Activated CD8-positive, alpha-beta T cell treated with anti-CD3 and anti-CD28 coated beads for 36 hours (primary cell): ENCODE data around the gene IQCE. TPM values are rescaled to one million over a fixed set of nuclear protein-coding genes. Genes with fewer than 3 reads are reported as not detected.
"Not testable (repeated sequence)": the region's sequence is repeated elsewhere in the genome, so short reads cannot be mapped to it uniquely, and the experiment has no call there.

Experiments used
- ATAC-seq: fragments of 200-7000 bp; cut with Tn5 transposase; one replicate; pipeline ENCODE4 v1.10.0; 2021; ENCODE audit warnings: mild to moderate bottlenecking, moderate library complexity
- CTCF ChIA-PET: fragments of 350-600 bp; sonication (Branson Sonifier 250); formaldehyde crosslinking; loops from one replicate; lab custom pipeline; 2021; ENCODE audit warnings: antibody characterized with exemption; lab: Charles Lee
- POLR2A ChIA-PET: fragments of 350-600 bp; sonication (Branson Sonifier 250); formaldehyde crosslinking; loops from one replicate; lab custom pipeline; 2021; ENCODE audit warnings: antibody characterized with exemption; lab: Charles Lee
- DNase-seq: peaks from one replicate; pipeline ENCODE4 v3.0.0-alpha.2; 2020
- H3K27ac Mint-ChIP-seq: one replicate; pipeline ENCODE4 v1.8.0; 2021; ENCODE audit warnings: mild to moderate bottlenecking, mixed read lengths
- H3K27me3 Mint-ChIP-seq: one replicate; pipeline ENCODE4 v1.8.0; 2021; ENCODE audit warnings: mixed read lengths
- H3K36me3 Mint-ChIP-seq: one replicate; pipeline ENCODE4 v1.8.0; 2021; ENCODE audit warnings: low read depth, mixed read lengths
- H3K4me1 Mint-ChIP-seq: one replicate; pipeline ENCODE4 v1.8.0; 2021; ENCODE audit warnings: low read depth, mixed read lengths
- H3K4me3 Mint-ChIP-seq: one replicate; pipeline ENCODE4 v1.8.0; 2021; ENCODE audit warnings: mild to moderate bottlenecking, moderate library complexity, mixed read lengths
- H3K9me3 Mint-ChIP-seq: one replicate; pipeline ENCODE4 v1.8.0; 2021; ENCODE audit warnings: mixed read lengths
- CTCF ChIP-seq: fragments of 200-600 bp; IDR thresholded peaks from one replicate; pipeline ENCODE4 v1.8.0; 2022; ENCODE audit warnings: antibody characterized with exemption, mild to moderate bottlenecking
- intact Hi-C: fragments of 100-400 bp; cut with micrococcal nuclease; formaldehyde crosslinking; loops from one replicate; pipeline ENCODE4 v1.10.0; 2022
- total RNA-seq, 2 experiments: library from RNA; stranded (reverse); gene quantifications; one replicate each; pipeline ENCODE4 v1.2.3, GENCODE V29; 2021

The IQCE gene
- total RNA-seq, 2 experiments from 2014 or later = 4.0 to 4.3 TPM

GRCh38 chr7:2528481-2529095 is 30.2 kb upstream of the IQCE start:
- no peak for DNase-seq
- no peak overlapping the region for H3K4me3 Mint-ChIP-seq
- no peaks in the 10 kb centered on the region for H3K27me3 Mint-ChIP-seq
- POLR2A ChIA-PET = interaction anchor here (0.9 to 3.7 kb wide), 5 partner anchors 10 to 30 kb away, joined by 3 to 21 read pairs (median 6); partner anchors contain the start of gene IQCE
- CTCF ChIA-PET = interaction anchor here (0.8 to 1.4 kb wide), 4 partner anchors 19 to 182 kb away, joined by 3 read pairs; no protein-coding TSS in a partner anchor
- intact Hi-C loops = loop anchor here (10.0 kb wide), 2 partner anchors 74 to 124 kb away; partner anchors contain the start of gene CHST12
- H3K36me3 Mint-ChIP-seq = peaks cover 19% of the 10 kb centered on the region
- H3K27ac Mint-ChIP-seq = peak overlapping the region; percentile 92
- H3K9me3 Mint-ChIP-seq = no peaks in the 10 kb centered on the region
- peaks cover 57% of the 10 kb centered on the region for H3K4me1 Mint-ChIP-seq
- ATAC-seq = no peak
- TF ChIP-seq CTCF = no peak

DNA sequence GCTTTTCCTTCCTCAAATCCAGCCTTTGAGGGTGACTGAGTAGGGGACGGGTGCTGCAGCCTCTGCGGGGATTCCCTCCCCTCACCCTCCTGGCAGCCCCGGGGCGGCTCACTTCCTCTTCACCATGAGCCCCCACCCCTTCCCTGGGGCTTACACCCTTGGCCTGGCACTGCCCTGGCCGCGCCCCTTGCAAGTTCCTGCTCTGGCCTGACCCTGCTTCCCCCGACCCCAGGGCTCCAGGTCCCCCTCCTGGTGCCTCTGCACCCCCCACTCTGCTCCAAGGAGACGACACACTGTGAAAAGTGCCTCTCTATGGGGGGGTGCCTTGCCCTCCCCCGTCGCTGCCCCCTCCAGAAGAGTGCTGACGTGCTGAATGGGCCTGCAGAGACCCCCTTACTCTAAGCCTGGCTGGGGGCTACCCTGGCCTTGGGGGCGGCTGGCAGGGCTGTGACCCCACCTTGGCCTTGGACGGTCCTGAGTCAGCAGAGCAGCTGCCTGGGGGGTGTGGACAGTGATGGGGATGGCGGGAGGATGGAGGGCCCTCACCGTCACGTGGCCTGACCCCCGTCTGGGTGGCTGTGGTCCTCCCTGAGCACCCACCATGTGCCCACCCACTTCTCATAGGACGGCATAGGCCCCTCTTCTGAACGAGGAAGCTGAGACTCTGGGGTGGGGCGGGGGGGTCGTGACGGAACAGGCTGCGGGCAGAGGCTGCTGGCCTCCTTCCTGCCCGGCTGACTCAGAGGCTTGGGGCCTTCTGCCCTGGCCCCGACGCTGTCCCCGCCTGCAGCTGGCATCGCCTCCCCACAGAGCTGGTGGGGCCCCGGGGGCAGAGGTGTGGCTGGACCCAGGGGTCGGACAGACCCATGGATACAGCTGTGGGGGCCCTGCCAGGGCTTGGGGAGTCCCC is 29.4 kb upstream of the IQCE start:
- ATAC-seq (peak; percentile 58), DNase-seq (peak; percentile 81)
- no peak for TF ChIP-seq CTCF
- peaks cover 19% of the 10 kb centered on the region for H3K36me3 Mint-ChIP-seq
- ChIA-PET POLR2A (interaction anchor here (1.0 to 3.7 kb wide), 8 partner anchors 9 to 51 kb away, joined by 3 to 21 read pairs (median 6); partner anchors contain the start of genes IQCE and LFNG), CTCF (interaction anchor here (0.8 to 1.8 kb wide), 4 partner anchors 25 to 181 kb away, joined by 3 to 5 read pairs (median 3); no protein-coding TSS in a partner anchor)
- intact Hi-C loops = loop anchor here (1.0 to 10.0 kb wide), 3 partner anchors 7 to 125 kb away; partner anchors contain the start of gene CHST12
- H3K27ac Mint-ChIP-seq = peak overlapping the region; percentile 92
- no peaks in the 10 kb centered on the region for H3K27me3 Mint-ChIP-seq
- H3K4me1 Mint-ChIP-seq = peaks cover 57% of the 10 kb centered on the region
- peak overlapping the region; percentile 69 for H3K4me3 Mint-ChIP-seq
- H3K9me3 Mint-ChIP-seq = no peaks in the 10 kb centered on the region

DNA sequence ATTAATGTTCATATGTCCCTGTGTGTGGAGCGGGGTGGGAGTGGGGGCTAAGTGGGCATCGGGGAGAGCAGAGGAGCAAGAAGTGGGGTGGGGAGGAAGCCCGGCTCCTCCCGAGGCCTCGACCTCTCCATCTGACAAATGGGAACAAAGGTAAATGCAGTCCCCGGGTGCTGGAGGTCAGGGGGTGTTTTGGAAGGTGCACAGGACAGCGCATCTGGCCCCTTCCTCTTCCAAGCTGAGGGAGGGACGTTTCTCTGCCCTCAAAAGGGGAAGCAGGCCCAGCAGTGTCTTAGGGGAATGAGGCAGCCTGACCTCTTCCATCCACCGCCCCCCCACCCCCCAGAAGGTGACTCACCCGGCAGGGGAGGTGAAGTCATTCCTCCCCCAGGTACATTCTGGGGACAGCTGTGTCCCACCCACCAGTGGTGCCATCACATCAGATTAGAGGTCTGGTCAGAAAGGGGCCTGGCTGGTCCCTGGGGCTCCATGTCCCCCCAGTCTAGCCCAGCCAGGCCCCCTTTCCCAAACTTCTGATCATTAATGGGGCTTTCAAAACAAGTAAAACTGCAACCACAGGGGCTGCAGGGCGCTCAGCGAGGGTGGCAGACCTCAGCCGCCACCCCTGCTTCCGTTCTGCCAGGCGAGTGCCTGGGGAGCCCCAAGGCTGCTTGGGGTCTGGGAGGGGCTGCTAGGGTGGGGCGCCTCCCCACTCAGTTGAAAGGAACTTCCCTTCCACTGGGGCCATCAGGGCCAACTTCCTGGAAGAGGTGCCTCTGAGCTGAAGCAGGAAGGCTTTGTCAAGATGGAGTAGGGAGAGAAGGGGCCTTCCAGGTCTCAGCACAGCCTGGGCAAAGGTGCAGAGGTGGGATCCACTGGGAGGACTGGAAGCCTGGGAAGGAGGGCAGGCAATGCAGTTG is 28.4 kb upstream of the IQCE start:
- ChIA-PET CTCF (interaction anchor here (1.8 kb wide), 1 partner anchor 179 kb away, joined by 5 read pairs; no protein-coding TSS in a partner anchor), POLR2A (interaction anchor here (0.6 to 2.2 kb wide), 10 partner anchors 8 to 239 kb away, joined by 3 to 12 read pairs (median 5); partner anchors contain the start of gene LFNG)
- peak overlapping the region; percentile 92 for H3K27ac Mint-ChIP-seq
- ATAC-seq = peak; percentile 70
- peak overlapping the region; percentile 69 for H3K4me3 Mint-ChIP-seq
- peaks cover 19% of the 10 kb centered on the region for H3K36me3 Mint-ChIP-seq
- TF ChIP-seq CTCF = no peak
- peak; percentile 91 for DNase-seq
- H3K27me3 Mint-ChIP-seq = no peaks in the 10 kb centered on the region
- intact Hi-C loops = loop anchor here (1.0 kb wide), 1 partner anchor 8 kb away; no protein-coding TSS in a partner anchor
- H3K4me1 Mint-ChIP-seq = peaks cover 57% of the 10 kb centered on the region
- H3K9me3 Mint-ChIP-seq = no peaks in the 10 kb centered on the region

DNA sequence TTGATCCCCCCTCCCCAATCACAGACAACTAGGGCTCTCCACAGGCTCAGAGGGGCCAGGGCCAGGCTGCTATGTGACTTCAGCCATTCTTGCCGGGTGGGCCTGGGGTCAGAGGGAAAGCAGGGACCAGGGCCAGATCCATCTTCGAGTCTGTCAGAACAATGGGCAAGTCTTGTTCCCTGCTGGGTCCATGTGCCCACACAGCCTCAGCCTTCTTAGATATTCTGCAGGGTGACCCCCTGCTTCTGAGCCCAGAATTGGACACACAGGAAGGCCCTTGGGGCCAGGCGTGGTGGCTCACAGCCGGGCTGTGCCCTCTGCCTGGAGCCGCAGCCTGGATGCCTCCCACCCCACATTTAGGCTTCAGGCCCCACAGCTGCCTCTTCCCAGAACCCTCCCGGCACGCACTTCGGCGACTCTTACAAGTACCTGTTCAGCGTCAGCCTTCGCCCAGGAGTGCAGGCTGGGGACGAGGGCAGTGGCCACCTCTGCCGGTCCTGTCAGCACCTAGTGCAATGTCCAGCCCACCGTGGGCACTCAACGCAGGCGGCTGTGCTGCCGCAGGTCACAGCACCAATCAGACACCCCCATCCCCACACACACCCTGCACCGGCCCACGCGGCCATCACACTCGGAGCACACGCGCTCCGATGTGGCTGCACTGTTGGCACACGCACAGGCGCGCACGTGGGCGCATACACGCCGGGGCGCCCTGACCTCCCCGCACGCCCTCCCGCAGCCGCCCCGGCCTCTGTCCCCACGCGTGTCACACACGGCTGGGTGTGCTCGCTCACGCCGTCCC is 27.6 kb upstream of the IQCE start:
- intact Hi-C loops = loop anchor here (1.0 kb wide), 1 partner anchor 9 kb away; no protein-coding TSS in a partner anchor
- not testable (repeated sequence) for H3K27me3 Mint-ChIP-seq, H3K9me3 Mint-ChIP-seq, ATAC-seq, DNase-seq
- ChIA-PET POLR2A (interaction anchor here (0.6 to 1.9 kb wide), 7 partner anchors 9 to 238 kb away, joined by 3 to 12 read pairs (median 4); partner anchors contain the start of gene LFNG), CTCF (interaction anchor here (1.8 kb wide), 1 partner anchor 178 kb away, joined by 5 read pairs; no protein-coding TSS in a partner anchor)
- H3K36me3 Mint-ChIP-seq = peaks cover 13% of the 10 kb centered on the region
- H3K4me1 Mint-ChIP-seq = peaks cover 51% of the 10 kb centered on the region
- peak overlapping the region; percentile 92 for H3K27ac Mint-ChIP-seq
- peak overlapping the region; percentile 69 for H3K4me3 Mint-ChIP-seq

GRCh38 chr7:2531796-2532110 is 27.0 kb upstream of the IQCE start:
- H3K9me3 Mint-ChIP-seq, intact Hi-C loops, H3K27me3 Mint-ChIP-seq, DNase-seq, CTCF ChIA-PET, H3K4me3 Mint-ChIP-seq, ATAC-seq: not testable (repeated sequence)
- Mint-ChIP-seq H3K36me3 (peaks cover 11% of the 10 kb centered on the region), H3K4me1 (peaks cover 45% of the 10 kb centered on the region), H3K27ac (peak overlapping the region; percentile 46)
- POLR2A ChIA-PET = interaction anchor here (1.9 kb wide), 1 partner anchor 54 kb away, joined by 4 read pairs; no protein-coding TSS in a partner anchor

DNA sequence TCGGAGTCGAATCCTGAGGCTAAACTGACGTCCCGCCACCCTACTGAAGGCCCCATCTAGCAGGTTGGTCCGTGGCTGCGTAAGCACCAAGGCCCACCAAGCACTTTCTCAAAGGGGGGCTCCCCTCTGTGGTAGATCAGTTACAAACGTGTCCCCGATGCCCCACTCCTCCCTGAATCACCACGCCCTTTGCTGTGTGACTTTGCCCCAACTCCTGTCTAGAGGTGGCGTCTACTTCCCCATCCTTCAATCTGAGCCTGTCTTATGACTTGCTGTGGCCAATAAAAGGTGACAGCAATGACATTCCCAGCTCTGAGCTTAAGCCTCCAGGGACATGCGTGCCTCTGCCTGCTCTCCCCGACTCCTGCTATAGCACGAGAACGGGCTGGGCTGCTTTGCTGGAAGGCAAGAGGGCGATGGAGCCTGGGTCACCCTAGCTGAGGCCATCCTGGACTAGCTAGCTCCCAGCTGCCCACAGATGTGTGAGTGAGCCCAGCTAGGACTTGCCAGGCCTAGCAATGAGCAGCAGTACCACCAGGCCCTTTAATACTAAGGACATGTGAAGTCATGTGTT is 26.5 kb upstream of the IQCE start:
- intact Hi-C loops, H3K4me3 Mint-ChIP-seq: not testable (repeated sequence)

DNA sequence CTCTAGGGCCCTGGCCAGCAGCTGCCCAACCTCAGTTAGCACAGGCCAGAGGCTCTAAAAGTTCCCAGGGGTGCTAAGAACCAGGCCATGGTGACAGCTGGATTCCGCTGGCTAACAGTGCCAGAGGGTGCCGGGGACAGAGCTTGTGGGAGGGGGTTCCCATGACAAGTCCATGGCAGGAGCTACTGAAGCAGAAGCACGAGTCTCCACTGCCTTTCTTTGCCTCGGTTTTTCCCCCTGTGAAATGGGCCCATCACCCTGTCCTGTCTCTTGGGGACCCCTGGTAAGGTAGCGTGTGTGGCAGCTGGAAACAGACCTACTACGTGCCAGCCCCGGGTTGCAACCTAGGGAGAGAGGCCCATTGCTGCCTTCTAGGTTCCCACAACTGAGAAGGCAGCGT is 26.0 kb upstream of the IQCE start:
- H3K4me1 Mint-ChIP-seq = peaks cover 35% of the 10 kb centered on the region
- H3K9me3 Mint-ChIP-seq, H3K27me3 Mint-ChIP-seq, intact Hi-C loops, H3K36me3 Mint-ChIP-seq, H3K27ac Mint-ChIP-seq, DNase-seq, CTCF ChIA-PET, ATAC-seq, POLR2A ChIA-PET, H3K4me3 Mint-ChIP-seq: not testable (repeated sequence)

More for the DNA sequence above, 26.5 kb upstream of the IQCE start:
- H3K36me3 Mint-ChIP-seq, H3K27me3 Mint-ChIP-seq, ATAC-seq, H3K9me3 Mint-ChIP-seq, POLR2A ChIA-PET, DNase-seq, CTCF ChIA-PET: not testable (repeated sequence)
- Mint-ChIP-seq H3K4me1 (peaks cover 41% of the 10 kb centered on the region), H3K27ac (peak overlapping the region; percentile 20)
